ENCODE results near the gene PPME1.

PPME1 gene

DNA sequence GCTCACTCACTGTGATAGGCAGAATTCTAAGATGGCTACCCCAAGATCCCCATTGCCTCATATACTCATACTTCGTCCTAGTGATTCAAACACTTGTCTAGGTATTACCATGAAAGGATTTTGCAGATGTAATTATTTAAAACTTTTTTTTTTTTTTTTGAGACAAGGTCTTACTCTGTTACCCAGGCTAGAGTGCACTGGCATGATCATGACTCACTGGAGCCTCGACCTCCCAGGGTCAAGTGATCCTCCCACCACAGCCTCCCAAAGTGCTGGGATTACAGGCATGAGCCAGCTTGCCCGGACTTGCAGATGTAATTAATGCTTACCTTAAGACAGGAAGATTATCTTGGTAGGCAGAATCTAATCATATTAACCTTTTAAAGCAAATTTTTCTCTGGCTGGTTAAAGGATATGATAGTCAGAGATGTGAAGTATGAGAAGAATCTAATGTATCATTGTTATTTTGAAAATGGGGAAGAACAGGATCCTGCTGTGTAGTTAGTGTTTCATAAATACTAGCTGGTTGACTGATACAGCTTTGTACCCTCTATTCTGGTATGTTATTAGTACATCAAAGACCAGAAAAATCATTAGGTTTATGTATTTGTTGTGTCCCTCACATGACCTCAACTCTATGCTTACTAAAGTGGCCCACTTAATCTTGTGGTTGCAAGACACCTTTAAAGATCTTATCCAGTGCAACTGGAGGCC is 35.8 kb upstream of the PPME1 start (continued):
- no peak for TF ChIP-seq ZNF558 (tag by site-specific recombination; IDR thresholded peaks at IDR 0.05)
- TF ChIP-seq WT1 (tag by site-specific recombination; IDR thresholded peaks at IDR 0.05), result peak; percentile 91
- TF ChIP-seq ZNF76 (tag by site-specific recombination; IDR thresholded peaks at IDR 0.05; ENCODE audit: borderline replicate concordance, low read depth), result peak; percentile 24; the same call in 1 of the 2 replicates
- peak; percentile 50; the same call in 1 of the 2 replicates for TF ChIP-seq ZSCAN23 (tag by site-specific recombination; IDR thresholded peaks at IDR 0.05)
- TF ChIP-seq, protein P1, sequence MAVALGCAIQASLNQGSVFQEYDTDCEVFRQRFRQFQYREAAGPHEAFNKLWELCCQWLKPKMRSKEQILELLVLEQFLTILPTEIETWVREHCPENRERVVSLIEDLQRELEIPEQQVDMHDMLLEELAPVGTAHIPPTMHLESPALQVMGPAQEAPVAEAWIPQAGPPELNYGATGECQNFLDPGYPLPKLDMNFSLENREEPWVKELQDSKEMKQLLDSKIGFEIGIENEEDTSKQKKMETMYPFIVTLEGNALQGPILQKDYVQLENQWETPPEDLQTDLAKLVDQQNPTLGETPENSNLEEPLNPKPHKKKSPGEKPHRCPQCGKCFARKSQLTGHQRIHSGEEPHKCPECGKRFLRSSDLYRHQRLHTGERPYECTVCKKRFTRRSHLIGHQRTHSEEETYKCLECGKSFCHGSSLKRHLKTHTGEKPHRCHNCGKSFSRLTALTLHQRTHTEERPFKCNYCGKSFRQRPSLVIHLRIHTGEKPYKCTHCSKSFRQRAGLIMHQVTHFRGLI (tag by site-specific recombination; IDR thresholded peaks at IDR 0.05), result no peak
- TF ChIP-seq, protein P2, sequence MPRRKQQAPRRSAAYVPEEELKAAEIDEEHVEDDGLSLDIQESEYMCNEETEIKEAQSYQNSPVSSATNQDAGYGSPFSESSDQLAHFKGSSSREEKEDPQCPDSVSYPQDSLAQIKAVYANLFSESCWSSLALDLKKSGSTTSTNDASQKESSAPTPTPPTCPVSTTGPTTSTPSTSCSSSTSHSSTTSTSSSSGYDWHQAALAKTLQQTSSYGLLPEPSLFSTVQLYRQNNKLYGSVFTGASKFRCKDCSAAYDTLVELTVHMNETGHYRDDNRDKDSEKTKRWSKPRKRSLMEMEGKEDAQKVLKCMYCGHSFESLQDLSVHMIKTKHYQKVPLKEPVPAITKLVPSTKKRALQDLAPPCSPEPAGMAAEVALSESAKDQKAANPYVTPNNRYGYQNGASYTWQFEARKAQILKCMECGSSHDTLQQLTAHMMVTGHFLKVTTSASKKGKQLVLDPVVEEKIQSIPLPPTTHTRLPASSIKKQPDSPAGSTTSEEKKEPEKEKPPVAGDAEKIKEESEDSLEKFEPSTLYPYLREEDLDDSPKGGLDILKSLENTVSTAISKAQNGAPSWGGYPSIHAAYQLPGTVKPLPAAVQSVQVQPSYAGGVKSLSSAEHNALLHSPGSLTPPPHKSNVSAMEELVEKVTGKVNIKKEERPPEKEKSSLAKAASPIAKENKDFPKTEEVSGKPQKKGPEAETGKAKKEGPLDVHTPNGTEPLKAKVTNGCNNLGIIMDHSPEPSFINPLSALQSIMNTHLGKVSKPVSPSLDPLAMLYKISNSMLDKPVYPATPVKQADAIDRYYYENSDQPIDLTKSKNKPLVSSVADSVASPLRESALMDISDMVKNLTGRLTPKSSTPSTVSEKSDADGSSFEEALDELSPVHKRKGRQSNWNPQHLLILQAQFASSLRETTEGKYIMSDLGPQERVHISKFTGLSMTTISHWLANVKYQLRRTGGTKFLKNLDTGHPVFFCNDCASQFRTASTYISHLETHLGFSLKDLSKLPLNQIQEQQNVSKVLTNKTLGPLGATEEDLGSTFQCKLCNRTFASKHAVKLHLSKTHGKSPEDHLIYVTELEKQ (tag by site-specific recombination; IDR thresholded peaks at IDR 0.05; ENCODE audit: borderline replicate concordance), result 0 out of 2 replicates have a peak, but pooled peaks have one; percentile 6
- peak; percentile 34; the same call in 1 of the 2 replicates for TF ChIP-seq MZF1 (tag by site-specific recombination; IDR thresholded peaks at IDR 0.05; ENCODE audit: borderline replicate concordance)
- TF ChIP-seq, protein P3, sequence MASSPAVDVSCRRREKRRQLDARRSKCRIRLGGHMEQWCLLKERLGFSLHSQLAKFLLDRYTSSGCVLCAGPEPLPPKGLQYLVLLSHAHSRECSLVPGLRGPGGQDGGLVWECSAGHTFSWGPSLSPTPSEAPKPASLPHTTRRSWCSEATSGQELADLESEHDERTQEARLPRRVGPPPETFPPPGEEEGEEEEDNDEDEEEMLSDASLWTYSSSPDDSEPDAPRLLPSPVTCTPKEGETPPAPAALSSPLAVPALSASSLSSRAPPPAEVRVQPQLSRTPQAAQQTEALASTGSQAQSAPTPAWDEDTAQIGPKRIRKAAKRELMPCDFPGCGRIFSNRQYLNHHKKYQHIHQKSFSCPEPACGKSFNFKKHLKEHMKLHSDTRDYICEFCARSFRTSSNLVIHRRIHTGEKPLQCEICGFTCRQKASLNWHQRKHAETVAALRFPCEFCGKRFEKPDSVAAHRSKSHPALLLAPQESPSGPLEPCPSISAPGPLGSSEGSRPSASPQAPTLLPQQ (tag by site-specific recombination; IDR thresholded peaks at IDR 0.05), result no peak
- TF ChIP-seq, protein P4, sequence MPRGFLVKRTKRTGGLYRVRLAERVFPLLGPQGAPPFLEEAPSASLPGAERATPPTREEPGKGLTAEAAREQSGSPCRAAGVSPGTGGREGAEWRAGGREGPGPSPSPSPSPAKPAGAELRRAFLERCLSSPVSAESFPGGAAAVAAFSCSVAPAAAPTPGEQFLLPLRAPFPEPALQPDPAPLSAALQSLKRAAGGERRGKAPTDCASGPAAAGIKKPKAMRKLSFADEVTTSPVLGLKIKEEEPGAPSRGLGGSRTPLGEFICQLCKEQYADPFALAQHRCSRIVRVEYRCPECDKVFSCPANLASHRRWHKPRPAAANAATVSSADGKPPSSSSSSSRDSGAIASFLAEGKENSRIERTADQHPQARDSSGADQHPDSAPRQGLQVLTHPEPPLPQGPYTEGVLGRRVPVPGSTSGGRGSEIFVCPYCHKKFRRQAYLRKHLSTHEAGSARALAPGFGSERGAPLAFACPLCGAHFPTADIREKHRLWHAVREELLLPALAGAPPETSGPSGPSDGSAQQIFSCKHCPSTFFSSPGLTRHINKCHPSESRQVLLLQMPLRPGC (tag by site-specific recombination; IDR thresholded peaks at IDR 0.05), result peak; percentile 52; the same call in 1 of the 2 replicates
- no peak for TF ChIP-seq YY2 (tag by site-specific recombination; IDR thresholded peaks at IDR 0.05)
- TF ChIP-seq PRDM1 (tag by site-specific recombination; IDR thresholded peaks at IDR 0.05), result no peak
- TF ChIP-seq ZBTB48 (tag by site-specific recombination; IDR thresholded peaks at IDR 0.05), result no peak
- TF ChIP-seq ZNF24 (tag by site-specific recombination; IDR thresholded peaks at IDR 0.05), result 0 out of 2 replicates have a peak, but pooled peaks have one; percentile 38
- peak; percentile 49 for TF ChIP-seq GLIS2 (tag by site-specific recombination; IDR thresholded peaks at IDR 0.05)
- peak; percentile 73 for TF ChIP-seq KLF8 (tag by site-specific recombination; IDR thresholded peaks at IDR 0.05)
- peak; percentile 97 for TF ChIP-seq GLIS1 (tag by site-specific recombination; IDR thresholded peaks at IDR 0.05)
- no peak for TF ChIP-seq ZNF133 (tag by site-specific recombination; IDR thresholded peaks at IDR 0.05)
- no peak for TF ChIP-seq ZSCAN16 (tag by site-specific recombination; IDR thresholded peaks at IDR 0.05)
- TF ChIP-seq ZFHX2 (tag by site-specific recombination; conservative IDR thresholded peaks at IDR 0.05), result peak; percentile 52
- TF ChIP-seq, protein P5, sequence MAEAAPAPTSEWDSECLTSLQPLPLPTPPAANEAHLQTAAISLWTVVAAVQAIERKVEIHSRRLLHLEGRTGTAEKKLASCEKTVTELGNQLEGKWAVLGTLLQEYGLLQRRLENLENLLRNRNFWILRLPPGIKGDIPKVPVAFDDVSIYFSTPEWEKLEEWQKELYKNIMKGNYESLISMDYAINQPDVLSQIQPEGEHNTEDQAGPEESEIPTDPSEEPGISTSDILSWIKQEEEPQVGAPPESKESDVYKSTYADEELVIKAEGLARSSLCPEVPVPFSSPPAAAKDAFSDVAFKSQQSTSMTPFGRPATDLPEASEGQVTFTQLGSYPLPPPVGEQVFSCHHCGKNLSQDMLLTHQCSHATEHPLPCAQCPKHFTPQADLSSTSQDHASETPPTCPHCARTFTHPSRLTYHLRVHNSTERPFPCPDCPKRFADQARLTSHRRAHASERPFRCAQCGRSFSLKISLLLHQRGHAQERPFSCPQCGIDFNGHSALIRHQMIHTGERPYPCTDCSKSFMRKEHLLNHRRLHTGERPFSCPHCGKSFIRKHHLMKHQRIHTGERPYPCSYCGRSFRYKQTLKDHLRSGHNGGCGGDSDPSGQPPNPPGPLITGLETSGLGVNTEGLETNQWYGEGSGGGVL (tag by site-specific recombination; IDR thresholded peaks at IDR 0.05), result peak; percentile 27; the same call in 1 of the 2 replicates
- no peak for TF ChIP-seq MEIS1 (CRISPR knock-in tag; IDR thresholded peaks at IDR 0.05; ENCODE audit: borderline replicate concordance)
- no peak for TF ChIP-seq KLF10 (tag by site-specific recombination; IDR thresholded peaks at IDR 0.05)
- no peak for TF ChIP-seq GLI4 (tag by site-specific recombination; IDR thresholded peaks at IDR 0.05)
